T-helper 22 cell (primary cell): ENCODE results near the gene CST7.
"Not testable (repeated sequence)": the region's sequence is repeated elsewhere in the genome, so short reads cannot be mapped to it uniquely, and the experiment has no call there.

Experiments
- DNase-seq: peaks from one replicate; pipeline ENCODE4 v3.0.0-alpha.2; 2020; ENCODE audit warnings: low read depth

The CST7 gene

DNA sequence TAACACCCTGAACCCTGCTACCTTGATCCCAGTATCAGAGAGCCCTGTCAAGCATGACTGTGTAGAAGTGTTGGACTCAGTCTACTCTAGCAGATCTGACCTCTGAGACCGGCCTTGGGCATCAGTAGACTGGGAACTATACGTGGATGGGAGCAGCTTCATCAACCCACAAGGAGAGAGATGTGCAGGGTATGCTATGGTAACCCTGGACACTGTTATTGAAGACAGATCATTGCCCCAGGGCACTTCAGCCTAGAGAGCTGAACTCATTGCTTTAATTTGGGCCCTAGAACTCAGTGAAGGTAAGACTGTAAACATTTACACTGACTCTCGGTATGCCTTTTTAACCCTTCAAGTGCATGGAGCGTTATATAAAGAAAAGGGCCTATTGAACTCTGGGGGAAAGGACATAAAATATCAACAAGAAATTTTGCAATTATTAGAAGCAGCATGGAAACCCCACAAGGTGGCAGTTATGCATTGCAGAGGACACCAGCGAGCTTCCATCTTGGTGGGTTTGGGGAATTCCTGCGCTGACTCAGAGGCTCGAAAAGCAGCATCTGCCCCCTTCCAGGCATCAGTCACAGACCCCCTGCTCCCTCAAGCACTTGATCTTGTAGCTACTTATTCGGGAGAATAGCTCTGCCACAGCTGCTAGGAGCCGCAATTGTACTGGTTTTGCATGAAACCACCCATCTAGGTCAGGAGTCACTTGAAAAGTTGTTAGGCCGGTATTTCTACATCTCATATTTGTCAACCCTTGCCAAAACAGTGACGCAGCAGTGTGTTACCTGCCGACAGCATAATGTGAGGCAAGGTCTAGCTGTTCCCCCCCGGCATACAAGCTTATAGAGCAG is 19.0 kb upstream of the CST7 start:
- DNase-seq: not testable (repeated sequence)

DNA sequence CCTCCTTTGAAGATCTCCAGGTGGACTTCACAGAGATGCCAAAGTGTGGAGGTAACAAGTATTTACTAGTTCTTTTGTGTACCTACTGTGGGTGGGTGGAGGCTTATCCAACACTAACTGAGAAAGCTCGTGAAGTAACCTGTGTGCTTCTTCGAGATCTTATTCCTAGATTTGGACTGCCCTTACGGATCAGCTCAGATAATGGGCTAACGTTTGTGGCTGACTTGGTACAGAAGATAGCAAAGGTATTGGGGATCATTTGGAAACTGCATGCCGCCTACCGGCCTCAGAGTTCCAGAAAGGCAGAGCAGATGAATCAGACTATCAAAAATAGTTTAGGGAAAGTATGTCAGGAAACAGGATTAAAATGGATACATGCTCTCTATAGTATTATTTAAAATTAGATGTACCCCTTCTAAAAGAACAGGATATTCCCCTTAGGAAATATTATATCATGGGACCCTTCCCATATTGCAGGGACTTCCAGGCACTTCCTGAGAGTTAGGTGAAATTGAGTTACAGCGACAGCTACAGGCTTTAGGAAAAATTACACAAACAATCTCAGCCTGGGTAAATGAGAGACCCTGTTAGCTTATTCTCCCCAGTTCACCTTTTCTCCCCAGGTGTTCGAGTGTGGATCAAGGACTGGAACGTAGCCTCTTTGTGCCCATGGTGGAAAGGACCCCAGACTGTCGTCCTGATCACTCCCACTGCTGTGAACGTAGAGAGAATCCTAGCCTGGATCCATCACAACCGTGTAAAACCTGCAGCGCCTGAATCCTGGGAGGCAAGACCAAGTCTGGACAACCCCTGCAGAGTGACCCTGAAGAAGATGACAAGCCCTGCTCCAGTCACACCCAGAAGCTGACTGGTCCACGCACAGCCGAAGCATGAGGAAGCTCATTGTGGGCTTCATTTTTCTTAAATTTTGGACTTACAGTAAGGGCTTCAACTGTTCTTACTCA is 18.1 kb upstream of the CST7 start:
- DNase-seq: not testable (repeated sequence)

DNA sequence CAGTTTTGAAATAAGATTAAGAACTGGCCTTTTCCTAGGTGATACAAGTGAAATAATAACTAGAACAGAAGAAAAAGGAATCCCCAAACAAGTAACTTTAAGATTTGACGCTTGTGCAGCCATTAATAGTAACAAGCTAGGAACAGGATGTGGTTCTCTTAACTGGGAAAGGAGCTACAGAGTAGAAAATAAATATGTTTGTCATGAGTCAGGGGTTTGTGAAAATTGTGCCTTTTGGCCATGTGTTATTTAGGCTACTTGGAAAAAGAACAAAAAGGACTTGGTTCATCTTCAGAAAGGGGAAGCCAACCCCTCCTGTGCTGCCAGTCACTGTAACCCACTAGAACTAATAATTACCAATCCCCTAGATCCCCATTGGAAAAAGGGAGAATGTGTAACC is 17.2 kb upstream of the CST7 start:
- not testable (repeated sequence) for DNase-seq

DNA sequence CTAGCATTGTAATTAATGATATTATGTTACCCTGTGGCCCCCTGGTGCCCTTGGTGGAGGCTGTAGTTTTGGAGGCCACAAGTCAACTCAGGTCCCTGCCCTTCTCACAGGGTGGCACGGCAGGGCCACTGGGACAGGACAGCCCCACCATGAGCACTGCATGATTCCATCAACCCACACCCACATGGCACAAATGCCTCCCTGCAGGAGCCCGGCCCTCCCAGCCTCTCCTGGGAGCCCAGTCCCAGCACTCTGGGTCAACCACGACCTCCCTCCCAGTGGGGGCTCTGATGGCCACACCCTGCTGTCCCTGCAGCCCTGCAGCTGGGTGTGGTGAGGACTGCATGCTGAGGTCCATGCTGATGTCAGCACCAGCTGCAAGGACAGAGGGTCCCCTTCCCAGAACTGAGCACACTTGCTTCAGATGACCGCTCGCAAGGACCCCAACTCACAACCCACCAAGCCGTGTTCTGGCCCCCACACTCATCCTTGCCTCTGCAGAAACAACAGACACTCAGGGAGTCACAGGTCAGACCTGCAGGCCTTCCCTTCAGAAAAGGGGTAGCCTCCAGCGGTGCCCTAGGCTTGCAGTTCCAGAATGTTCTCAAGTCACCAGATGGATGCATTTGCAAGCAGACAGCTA is 15.7 kb upstream of the CST7 start:
- DNase-seq: no peak

DNA sequence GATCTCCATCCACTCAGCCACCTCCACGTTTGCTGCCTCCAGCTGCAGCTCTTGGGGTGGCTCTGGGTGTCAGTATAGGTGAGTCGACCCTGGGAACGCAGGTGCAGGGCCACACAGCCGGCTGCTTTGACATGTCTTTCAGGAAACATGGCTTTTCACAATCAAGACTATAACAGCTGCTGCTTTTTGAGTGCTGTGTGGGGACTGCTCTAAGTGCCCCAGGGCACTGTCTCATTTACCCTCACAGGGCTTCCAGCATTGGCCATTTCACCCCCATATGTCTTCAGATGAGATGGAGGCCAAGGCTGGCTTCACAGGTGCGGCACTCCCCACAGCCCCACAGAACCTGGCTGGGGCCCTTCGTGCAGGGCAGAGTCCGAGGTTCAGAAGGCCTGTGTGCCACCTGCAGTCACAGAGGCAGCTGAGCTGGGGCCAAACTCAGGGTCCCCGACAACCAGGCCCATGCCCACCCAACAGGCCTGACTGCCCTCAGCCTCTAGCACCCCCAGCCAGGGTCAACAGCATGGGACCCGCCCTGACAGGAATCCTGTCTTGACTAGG is 14.9 kb upstream of the CST7 start:
- no peak for DNase-seq

DNA sequence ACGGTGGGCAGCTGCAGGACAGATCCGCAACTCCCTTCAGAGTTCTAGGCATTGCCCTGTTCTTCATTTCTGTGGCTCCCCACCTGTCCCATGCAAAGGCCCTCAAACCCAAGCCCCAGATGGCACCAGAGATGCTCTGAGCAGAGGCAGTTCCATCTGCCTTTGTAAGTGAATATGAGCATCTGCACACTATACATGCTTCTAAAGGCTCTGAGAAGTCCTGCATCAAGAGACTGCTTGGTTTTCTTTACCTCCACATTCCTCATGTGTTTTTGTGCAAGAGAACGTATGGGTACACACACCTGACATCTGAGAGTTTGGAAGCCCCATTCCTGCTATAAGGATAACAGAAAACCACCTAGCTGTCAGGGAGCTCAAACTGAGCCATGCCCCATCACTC is 14.4 kb upstream of the CST7 start:
- DNase-seq: no peak

DNA sequence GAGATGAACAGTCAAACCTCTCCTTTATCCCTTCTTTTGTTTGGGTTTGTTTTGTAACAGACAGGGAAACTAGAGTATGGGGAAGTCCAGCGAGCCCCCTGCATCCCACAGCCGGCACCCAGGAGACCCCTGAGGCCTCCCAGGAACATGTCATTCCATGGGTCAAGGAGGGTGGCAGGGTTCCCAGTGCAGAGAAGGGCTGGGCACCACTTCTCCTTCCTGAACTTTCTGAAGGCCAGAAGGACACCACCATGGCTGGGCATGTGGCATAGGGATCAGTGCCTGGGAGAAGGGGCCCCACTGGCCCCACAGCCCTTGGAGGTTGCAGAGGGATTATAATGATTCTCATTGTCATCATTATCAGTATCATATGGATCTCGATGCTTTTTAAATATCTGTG is 13.9 kb upstream of the CST7 start:
- no peak for DNase-seq

DNA sequence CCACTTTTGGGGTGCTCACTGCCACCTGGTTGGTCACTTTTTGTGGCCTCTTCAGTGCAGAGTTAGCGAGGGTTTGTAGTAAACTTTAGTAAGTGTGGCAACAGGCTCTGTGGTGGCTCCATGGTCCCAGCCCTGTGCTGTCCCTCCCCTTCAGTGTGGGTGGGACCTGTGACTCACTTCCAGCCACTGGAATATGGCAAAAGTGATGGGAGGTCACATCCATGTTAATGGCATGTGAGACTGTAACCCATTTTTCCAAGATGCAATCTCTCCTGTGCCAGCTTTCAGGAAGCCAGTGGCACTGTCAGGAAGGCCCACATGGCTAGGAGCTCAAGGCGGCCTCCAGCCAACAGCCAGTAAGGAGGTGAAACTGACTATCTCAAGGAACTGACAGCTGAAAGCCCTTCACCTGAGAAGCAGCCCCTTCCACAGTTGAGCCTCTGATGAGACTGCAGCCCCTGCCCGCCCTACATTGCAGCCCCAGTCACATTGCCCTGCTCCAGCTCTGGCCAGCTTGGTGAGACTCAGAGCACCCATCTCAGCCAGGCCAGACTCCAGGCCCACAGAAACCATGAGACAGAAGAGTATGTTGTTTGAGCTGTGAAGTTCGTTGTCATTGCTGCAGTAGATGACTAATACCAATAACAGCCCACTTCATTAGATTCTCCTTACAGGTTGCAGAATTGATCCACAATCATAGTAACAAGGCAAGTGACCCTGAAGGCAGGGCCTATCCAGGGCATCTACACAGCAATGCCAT is 13.1 kb upstream of the CST7 start:
- DNase-seq: no peak

DNA sequence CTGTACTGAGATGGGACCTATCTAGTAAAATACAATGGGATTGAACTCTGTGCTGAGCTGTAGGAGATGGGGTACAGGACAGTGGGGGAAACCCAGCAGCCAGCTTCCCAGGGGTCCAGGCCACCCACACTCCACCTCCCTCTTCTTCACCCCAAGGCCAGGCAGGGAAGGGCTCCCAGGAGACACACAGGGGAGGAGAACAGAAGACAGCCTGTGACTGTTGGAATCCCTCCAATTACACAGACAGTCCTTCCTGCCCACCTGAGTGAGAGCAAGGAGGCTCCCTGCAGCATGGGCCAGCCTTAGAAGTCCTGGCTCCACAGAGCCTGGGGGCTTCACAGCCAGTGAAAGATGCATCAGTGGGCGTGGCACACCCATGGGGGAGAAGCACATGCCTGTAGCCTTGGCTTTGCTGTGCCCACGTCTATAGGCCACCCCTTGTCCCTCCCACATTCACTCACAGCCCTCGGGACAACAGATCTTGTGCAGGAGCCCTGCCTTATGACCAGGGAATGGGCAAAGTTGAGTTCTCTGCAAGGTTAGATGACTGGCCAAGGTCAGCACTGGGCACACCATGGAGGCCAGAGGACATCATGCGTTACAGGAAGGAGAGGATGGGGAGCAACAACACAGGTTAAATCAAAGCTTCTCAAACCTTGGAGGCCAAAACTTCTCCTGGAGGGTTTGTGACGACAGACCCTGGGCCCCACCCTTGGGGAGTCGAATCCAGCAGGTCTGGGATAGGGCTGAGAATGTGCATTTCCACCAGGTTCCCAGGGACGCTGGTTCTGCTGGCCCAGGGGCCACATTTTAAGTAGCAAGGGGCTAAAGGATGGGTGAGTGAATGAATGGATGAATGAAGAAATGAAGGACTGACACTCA is 12.3 kb upstream of the CST7 start:
- DNase-seq: no peak

DNA sequence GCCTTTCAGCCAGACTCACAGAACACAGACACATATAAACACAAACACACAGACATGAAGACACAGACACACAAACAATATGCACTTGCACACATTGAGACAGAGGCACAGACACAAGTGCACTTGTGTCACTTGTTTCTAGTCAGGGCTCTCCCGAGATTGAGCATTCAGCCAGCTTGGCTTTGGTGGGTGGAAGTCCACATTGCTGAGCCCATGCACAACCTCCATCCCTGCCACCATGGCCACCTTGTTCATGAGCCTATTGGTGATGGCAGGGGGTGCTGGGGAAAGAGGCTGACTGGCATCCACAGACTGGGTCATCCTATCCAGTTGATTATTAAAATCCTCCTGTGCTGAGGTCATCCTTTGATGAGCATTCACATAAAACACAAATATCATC is 11.5 kb upstream of the CST7 start:
- no peak for DNase-seq

DNA sequence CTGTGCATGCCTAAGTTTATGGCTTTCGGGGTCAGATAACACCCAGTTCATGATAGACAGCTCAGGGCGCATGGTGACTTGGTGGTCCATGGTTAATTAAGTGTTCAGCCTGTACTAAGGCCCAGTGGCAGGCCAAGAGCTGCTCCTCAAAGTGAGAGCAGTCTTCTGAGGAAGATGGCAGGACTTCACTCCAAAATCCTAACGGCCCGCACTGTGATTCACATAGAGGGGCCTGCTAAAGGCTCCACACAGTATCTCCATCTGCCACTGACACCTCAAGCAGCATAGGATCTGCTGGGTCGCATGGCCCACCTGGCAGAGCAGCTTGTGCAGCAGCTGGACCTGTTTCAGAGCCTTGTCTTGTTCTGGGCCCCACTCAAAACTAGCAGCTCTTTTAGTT is 10.6 kb upstream of the CST7 start:
- no peak for DNase-seq

DNA sequence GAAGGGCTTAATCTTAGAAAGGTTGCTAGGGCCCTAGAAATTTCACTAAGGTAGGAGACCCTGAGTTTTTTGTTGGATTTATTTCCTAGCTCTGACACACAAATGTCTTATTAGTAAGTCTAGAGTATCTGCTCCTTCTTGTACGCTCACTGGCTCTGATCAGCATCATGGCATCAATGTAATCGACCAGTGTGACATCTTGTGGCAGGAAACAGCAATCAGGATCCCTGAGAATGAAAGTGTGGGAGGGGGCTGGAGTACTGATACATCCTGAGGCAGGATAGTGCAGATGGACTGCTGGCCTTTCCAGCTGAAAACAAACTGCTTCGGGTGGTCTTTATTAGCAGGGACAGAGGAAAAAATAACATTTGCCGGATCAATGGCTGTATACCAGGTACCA is 10.0 kb upstream of the CST7 start:
- DNase-seq: no peak

DNA sequence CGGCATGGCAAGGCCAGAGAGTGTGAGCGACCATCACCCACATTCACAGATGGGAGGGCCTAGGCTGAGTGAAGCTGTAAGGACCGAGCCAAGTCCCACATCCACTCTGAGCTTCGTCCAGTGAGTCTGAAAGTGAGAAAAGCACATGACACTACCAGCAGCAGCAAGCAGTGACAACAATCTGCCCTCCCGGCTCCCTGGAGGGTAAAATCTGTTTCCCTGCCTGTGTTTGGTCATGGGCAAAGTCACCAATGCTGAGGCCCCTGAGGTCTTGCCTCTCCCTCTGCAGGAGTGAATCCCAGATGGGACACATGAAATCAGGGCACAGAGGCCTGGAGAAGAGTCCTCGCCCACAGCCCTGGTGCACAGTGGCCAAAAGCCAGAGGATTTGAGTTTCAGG is 6.4 kb upstream of the CST7 start:
- no peak for DNase-seq

DNA sequence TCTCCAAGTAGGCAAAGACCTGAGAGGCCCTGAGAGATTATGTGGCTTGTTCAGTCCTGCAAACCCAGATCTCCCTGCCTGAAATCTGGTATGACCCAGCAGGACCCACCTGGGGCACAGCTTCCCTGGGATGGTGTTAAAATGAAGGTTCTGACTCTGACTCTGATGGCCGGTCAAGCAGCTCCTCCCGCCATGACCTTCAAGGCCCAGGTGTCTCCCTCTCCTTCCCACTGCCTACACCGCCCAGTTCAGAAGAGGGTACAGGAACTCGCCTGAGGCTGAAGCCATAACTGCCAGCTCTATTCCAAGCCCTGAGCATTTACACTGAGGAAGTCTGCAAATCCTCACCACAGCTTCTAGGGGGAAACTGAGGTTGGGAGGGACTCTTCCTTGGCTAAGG is 5.9 kb upstream of the CST7 start:
- DNase-seq: no peak

DNA sequence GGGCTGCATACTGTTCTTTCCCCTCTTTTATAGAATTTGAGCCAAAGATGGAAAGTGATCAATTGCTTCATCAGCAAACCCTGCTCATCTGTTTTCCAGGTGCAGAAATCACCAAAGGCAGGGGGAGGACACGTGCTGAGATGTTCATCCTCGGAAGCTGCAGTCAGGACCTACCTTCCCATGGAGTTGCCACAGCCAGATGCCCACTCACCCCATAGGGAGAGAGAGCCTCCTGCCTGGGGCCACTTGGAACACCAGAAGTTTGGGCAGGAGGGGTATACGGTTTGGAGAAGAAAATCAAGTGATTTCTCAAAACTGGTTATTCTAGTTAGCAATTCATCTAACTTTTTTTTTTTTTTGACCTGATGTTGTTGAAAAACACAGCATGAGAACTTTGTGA is 5.3 kb upstream of the CST7 start:
- DNase-seq: no peak

DNA sequence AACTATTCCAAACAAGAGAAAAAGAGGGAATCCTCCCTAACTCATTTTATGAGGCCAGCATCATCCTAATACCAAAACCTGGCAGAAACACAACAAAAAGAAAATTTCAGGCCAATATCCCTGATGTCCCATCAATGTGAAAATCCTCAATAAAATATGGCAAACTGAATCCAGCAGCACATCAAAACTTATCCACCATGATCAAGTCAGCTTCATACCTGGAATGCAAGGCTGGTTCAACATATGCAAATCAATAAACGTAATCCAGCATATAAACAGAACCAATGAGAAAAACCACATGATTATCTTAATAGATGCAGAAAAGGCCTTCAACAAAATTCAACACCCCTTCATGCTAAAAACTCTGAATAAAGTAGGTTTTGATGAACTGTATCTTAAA is 2.7 kb upstream of the CST7 start:
- not testable (repeated sequence) for DNase-seq

DNA sequence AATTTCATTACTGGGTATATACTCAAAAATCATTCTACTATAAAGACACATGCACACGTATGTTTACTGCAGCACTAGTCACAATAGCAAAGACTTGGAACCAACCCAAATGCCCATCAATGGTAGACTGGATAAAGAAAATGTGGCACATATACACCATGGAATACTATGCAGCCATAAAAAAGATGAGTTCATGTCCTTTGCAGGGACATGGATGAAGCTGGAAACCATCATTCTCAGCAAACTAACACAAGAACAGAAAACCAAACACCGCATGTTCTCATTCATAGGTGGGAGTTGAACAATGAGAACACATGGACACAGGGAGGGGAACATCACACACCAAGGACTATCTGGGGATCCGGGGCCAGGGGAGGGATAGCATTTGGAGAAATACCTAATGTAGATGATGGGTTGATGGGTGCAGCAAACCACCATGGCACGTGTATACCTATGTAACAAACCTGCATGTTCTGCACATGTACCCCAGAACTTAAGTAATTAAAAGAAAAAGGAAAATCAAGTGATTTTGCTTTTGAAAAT is 602 bp upstream of the CST7 start:
- not testable (repeated sequence) for DNase-seq

DNA sequence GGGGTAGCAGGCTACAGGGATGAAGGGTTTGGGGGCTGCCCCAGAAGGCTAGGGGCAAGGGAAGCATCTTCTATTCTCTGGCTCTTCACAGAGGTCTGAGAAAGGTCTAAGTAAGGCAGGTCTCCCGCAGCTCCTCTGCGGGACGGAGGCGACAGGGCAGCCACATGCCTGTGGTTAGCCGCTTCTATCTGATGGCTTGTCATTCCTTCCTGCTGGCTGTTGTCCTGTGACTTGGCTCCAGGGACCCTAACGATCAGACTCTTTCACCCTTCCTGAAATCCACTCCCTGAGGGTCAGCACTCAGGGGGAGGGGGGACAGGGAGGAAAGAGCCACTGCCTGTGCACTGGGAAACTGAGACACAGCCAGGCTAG is 673 bp downstream of the CST7 start:
- no peak for DNase-seq

DNA sequence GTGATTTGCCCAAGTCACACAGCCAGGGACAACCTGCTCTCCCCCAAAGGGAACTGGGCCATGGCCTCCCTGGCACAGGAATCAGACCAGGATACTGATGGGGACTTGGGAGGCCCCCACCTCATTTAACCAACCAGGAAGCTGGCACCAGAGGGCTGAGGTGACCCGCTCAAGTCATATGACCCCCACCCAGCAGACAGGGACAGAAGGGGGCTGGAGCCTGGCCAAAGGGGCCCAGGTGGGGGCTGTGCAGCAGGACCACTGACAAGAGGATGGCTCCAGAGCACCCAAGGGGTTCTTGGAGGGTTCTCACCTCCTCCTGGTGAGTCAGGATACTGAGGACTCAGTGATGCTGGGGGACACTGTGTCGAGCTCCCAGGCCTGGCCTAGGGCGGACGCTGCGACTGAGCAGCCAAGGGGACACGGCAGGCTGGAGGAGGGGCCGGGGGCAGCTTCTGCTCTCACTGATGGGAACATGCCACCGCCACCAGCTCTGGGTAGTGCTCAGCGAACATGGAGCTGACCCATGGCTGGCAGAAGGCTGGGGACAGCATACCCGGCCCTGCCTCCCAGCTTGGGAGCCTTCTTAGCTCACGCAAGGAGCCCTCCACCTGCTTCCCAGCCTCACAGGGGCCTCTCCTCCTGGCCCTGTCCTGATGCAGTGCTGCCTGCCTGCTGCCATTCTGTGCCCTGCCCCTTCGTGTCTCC is 1.2 kb downstream of the CST7 start:
- DNase-seq: no peak
